HEK293T (cell line): ENCODE results near the gene CPVL.

ENCODE experiments used
- CTCF ChIA-PET: fragments of 350-600 bp; formaldehyde crosslinking; extraction: SDS; loops from one replicate; lab custom pipeline; 2021; ENCODE audit warnings: antibody characterized with exemption, inconsistent platforms; lab: Yijun Ruan, JAX
- POLR2A ChIA-PET: fragments of 350-600 bp; formaldehyde crosslinking; extraction: SDS; loops from one replicate; lab custom pipeline; 2020; ENCODE audit warnings: antibody characterized with exemption, inconsistent platforms; lab: Yijun Ruan, JAX
- DNase-seq: peaks from one replicate; pipeline ENCODE4 v3.0.0; 2012; ENCODE audit warnings: mixed read lengths; ENCODE audit errors: extremely low spot score
- ARNT ChIP-seq: fragments of 450-650 bp; IDR thresholded peaks from 2 replicates; pipeline ENCODE4 v1.6.1; 2017; ENCODE audit warnings: mild to moderate bottlenecking
- BHLHE40 ChIP-seq: fragments of 450-650 bp; IDR thresholded peaks from 2 replicates; pipeline ENCODE4 v1.6.1; 2016; ENCODE audit warnings: mild to moderate bottlenecking, moderate library complexity, borderline replicate concordance
- CTBP1 ChIP-seq: fragments of 450-650 bp; IDR thresholded peaks from 2 replicates; pipeline ENCODE4 v1.6.1; 2016; ENCODE audit warnings: borderline replicate concordance
- ELF4 ChIP-seq: fragments of 450-650 bp; IDR thresholded peaks from 2 replicates; pipeline ENCODE4 v1.6.1; 2017; ENCODE audit warnings: antibody characterized with exemption
- FOXA1 ChIP-seq: fragments of 450-650 bp; IDR thresholded peaks from 2 replicates; pipeline ENCODE4 v1.6.1; 2016; ENCODE audit warnings: mild to moderate bottlenecking
- FOXK2 ChIP-seq: fragments of 450-650 bp; IDR thresholded peaks from 2 replicates; pipeline ENCODE4 v1.6.1; 2016; ENCODE audit warnings: mild to moderate bottlenecking
- FOXM1 ChIP-seq: fragments of 450-650 bp; IDR thresholded peaks from 2 replicates; pipeline ENCODE4 v1.6.1; 2017; ENCODE audit warnings: mild to moderate bottlenecking, borderline replicate concordance
- HDGF ChIP-seq: fragments of 450-650 bp; IDR thresholded peaks from 2 replicates; pipeline ENCODE4 v1.6.1; 2017; ENCODE audit warnings: antibody characterized with exemption, borderline replicate concordance
- L3MBTL2 ChIP-seq: fragments of 450-650 bp; conservative IDR thresholded peaks from 2 replicates; pipeline ENCODE4 v1.6.1; 2016; ENCODE audit warnings: mild to moderate bottlenecking
- LEF1 ChIP-seq: fragments of 450-650 bp; IDR thresholded peaks from 2 replicates; pipeline ENCODE4 v1.6.1; 2017; ENCODE audit warnings: mild to moderate bottlenecking, borderline replicate concordance
- NFRKB ChIP-seq: fragments of 450-650 bp; IDR thresholded peaks from 2 replicates; pipeline ENCODE4 v1.6.1; 2016; ENCODE audit warnings: mild to moderate bottlenecking, moderate library complexity
- PKNOX1 ChIP-seq: fragments of 450-650 bp; IDR thresholded peaks from 2 replicates; pipeline ENCODE4 v1.6.1; 2016
- SP1 ChIP-seq: fragments of 450-650 bp; IDR thresholded peaks from 2 replicates; pipeline ENCODE4 v1.6.1; 2017
- SUZ12 ChIP-seq: fragments of 450-650 bp; IDR thresholded peaks from 2 replicates; pipeline ENCODE4 v1.6.1; 2016; ENCODE audit warnings: mild to moderate bottlenecking
- TARDBP ChIP-seq: fragments of 450-650 bp; IDR thresholded peaks from 2 replicates; pipeline ENCODE4 v1.6.1; 2016
- ZNF384 ChIP-seq: fragments of 450-650 bp; IDR thresholded peaks from 2 replicates; pipeline ENCODE4 v1.6.1; 2016

Gene CPVL

GRCh38 chr7:29063872-29064271 is 82.5 kb downstream of the CPVL start:
- POLR2A ChIA-PET, result no interaction called here
- CTCF ChIA-PET, result no interaction called here
- TF ChIP-seq ARNT (no peak), FOXK2 (no peak), HDGF (no peak), PKNOX1 (no peak), TARDBP (no peak), SUZ12 (no peak), FOXA1 (no peak), LEF1 (no peak), SP1 (no peak), L3MBTL2 (no peak), ELF4 (no peak)
- DNase-seq, result no peak

- DNase-seq, result no peak
- ChIA-PET CTCF (no interaction called here), POLR2A (no interaction called here)
- TF ChIP-seq NFRKB, result no peak
- TF ChIP-seq L3MBTL2, result no peak
- no peak for TF ChIP-seq HDGF
- TF ChIP-seq CTBP1, result no peak
- no peak for TF ChIP-seq ARNT
- no peak for TF ChIP-seq FOXM1
- no peak for TF ChIP-seq SUZ12
Measured at GRCh38 chr7:29063236-29063635, 83.1 kb downstream of the CPVL start.

GRCh38 chr7:29053105-29053872 is 93.0 kb downstream of the CPVL start:
- no peak for TF ChIP-seq NFRKB
- TF ChIP-seq SP1, result no peak
- no peak for DNase-seq
- CTCF ChIA-PET, result interaction anchor here (0.6 kb wide), 1 partner anchor 762 kb away, joined by 5 read pairs; no protein-coding TSS in a partner anchor
- POLR2A ChIA-PET, result no interaction called here

- TF ChIP-seq TARDBP, result no peak
- TF ChIP-seq NFRKB, result no peak
- TF ChIP-seq L3MBTL2, result no peak
- no peak for TF ChIP-seq ELF4
- TF ChIP-seq CTBP1, result no peak
- no peak for TF ChIP-seq ARNT
- no peak for TF ChIP-seq FOXM1
- no peak for TF ChIP-seq ZNF384
- no peak for TF ChIP-seq HDGF
- no peak for TF ChIP-seq PKNOX1
- CTCF ChIA-PET, result no interaction called here
- POLR2A ChIA-PET, result no interaction called here
- DNase-seq, result no peak
Measured at GRCh38 chr7:29046978-29047377, 99.4 kb downstream of the CPVL start.

GRCh38 chr7:29045258-29046086 is 100.9 kb downstream of the CPVL start:
- CTCF ChIA-PET, result no interaction called here
- TF ChIP-seq TARDBP (no peak), FOXA1 (no peak), LEF1 (no peak), SUZ12 (no peak), BHLHE40 (no peak), FOXM1 (no peak), L3MBTL2 (no peak), ELF4 (no peak), SP1 (no peak), PKNOX1 (no peak), FOXK2 (no peak), ZNF384 (no peak), NFRKB (no peak), CTBP1 (no peak)
- no peak for DNase-seq
- POLR2A ChIA-PET, result no interaction called here

- DNase-seq, result no peak
- CTCF ChIA-PET, result no interaction called here
- no peak for TF ChIP-seq PKNOX1
- POLR2A ChIA-PET, result no interaction called here
Measured at GRCh38 chr7:29044554-29044953, 101.8 kb downstream of the CPVL start.
